Sigmoid colon (tissue), 4 donors: Measurements from ENCODE around the gene PROSER3.

Experiments used
- POLR2A ChIP-seq, 2 donors: fragments of 450-650 bp; IDR thresholded peaks; one replicate each; pipeline ENCODE4 v1.6.1; 2016; ENCODE audit warnings: antibody characterized with exemption in 2 of 2, mild to moderate bottlenecking in 2 of 2, moderate library complexity in 2 of 2
- POLR2AphosphoS5 ChIP-seq, 4 donors: sonication (generic); formaldehyde crosslinking; IDR thresholded peaks; one replicate each; pipeline ENCODE4 v1.6.1; 2017; ENCODE audit warnings: antibody characterized with exemption in 4 of 4
- TF ChIP-seq, protein P1 (sequence below), 4 experiments: fragments of 450-650 bp in 3 of 4; fragments of 200-600 bp in 1 of 4; IDR thresholded peaks; one replicate each; pipeline ENCODE4 v1.5.1; 2016 to 2019; ENCODE audit warnings: antibody characterized with exemption in 4 of 4, mild to moderate bottlenecking in 3 of 4, moderate library complexity in 2 of 4

- TF ChIP-seq, protein P1, sequence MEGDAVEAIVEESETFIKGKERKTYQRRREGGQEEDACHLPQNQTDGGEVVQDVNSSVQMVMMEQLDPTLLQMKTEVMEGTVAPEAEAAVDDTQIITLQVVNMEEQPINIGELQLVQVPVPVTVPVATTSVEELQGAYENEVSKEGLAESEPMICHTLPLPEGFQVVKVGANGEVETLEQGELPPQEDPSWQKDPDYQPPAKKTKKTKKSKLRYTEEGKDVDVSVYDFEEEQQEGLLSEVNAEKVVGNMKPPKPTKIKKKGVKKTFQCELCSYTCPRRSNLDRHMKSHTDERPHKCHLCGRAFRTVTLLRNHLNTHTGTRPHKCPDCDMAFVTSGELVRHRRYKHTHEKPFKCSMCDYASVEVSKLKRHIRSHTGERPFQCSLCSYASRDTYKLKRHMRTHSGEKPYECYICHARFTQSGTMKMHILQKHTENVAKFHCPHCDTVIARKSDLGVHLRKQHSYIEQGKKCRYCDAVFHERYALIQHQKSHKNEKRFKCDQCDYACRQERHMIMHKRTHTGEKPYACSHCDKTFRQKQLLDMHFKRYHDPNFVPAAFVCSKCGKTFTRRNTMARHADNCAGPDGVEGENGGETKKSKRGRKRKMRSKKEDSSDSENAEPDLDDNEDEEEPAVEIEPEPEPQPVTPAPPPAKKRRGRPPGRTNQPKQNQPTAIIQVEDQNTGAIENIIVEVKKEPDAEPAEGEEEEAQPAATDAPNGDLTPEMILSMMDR (IDR thresholded peaks at IDR 0.05) = no peak
- no peak for TF ChIP-seq POLR2AphosphoS5 (IDR thresholded peaks at IDR 0.05)
- TF ChIP-seq POLR2A (IDR thresholded peaks at IDR 0.05) = no peak
Observed at GRCh38 chr19:35714601-35715354, 43.2 kb upstream of the PROSER3 start.
